ENCODE data around the gene OSBPL3. TPM values are rescaled to one million over a fixed set of nuclear protein-coding genes. Genes with fewer than 3 reads are reported as not detected.

Gene OSBPL3
- total RNA-seq, 4 donors from 2014 or later = 3.2 to 11.4 (median 6.4) TPM

- TF ChIP-seq EP300 (IDR thresholded peaks at IDR 0.05) (no peak), CTCF (IDR thresholded peaks at IDR 0.05) (no peak), POLR2AphosphoS5 (IDR thresholded peaks at IDR 0.05) (no peak), POLR2A (IDR thresholded peaks at IDR 0.05) (no peak)
- ATAC-seq = no peak
- H3K4me1 ChIP-seq = peaks cover 0 to under 1% (median under 1%) of the 10 kb centered on the region in 3 donors
- H3K27ac ChIP-seq = no peak overlapping the region
- no peaks in the 10 kb centered on the region for H3K9me3 ChIP-seq
- H3K27me3 ChIP-seq = no peaks in the 10 kb centered on the region
- WGBS, 2 donors (ENCODE audit: low coverage in 1 of 2) = 58 to 68% methylated on average over 4 to 5 of the region's 5 CpGs
- no peaks in the 10 kb centered on the region for H3K36me3 ChIP-seq
- H3K4me3 ChIP-seq = no peak overlapping the region
Observed at GRCh38 chr7:24763303-24763901, 216.6 kb downstream of the OSBPL3 start.

- no peak for ATAC-seq
- Histone ChIP-seq H3K27me3 (no peaks in the 10 kb centered on the region), H3K9me3 (no peaks in the 10 kb centered on the region), H3K4me3 (no peak overlapping the region), H3K36me3 (no peaks in the 10 kb centered on the region), H3K4me1 (peaks cover 0 to 7% (median 7%) of the 10 kb centered on the region in 3 donors), H3K27ac (no peak overlapping the region)
- WGBS, 2 donors (ENCODE audit: low coverage in 1 of 2) = 83 to 84% methylated on average over 6 to 7 of the region's 7 CpGs
- TF ChIP-seq POLR2A (IDR thresholded peaks at IDR 0.05) (no peak), EP300 (IDR thresholded peaks at IDR 0.05) (no peak), POLR2AphosphoS5 (IDR thresholded peaks at IDR 0.05) (no peak), CTCF (IDR thresholded peaks at IDR 0.05) (no peak)
Observed at GRCh38 chr7:24762771-24763170, 217.2 kb downstream of the OSBPL3 start.

DNA sequence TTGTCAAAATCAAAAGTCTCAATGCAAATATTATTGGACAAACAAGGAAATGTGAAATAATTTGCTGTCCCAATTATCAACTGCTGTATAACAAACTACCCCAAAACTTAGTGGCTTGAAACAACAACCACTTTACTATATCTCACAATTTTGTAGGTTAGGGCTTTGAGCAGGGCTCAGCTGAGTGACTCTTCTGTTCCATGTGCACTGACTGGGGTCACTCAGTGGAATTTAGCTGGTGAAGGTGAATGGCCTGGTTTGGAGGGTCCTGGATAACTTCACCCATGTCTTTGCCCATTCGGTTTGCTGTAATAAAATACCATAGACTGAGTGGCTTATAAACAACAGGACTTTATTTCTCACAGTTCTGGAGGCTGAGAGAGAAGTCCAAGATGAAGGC, 219.0 kb downstream of the OSBPL3 start:
- 100% methylated on average over 1 of the region's 1 CpG; no CpG with 5 or more reads in 1 of the 2 donors for WGBS, 2 donors (ENCODE audit: low coverage in 1 of 2)
- Histone ChIP-seq H3K4me3 (no peak overlapping the region), H3K4me1 (peaks cover 0 to 17% (median 8%) of the 10 kb centered on the region in 3 donors), H3K27me3 (no peaks in the 10 kb centered on the region), H3K36me3 (no peaks in the 10 kb centered on the region), H3K9me3 (no peaks in the 10 kb centered on the region), H3K27ac (no peak overlapping the region)
- TF ChIP-seq CTCF (IDR thresholded peaks at IDR 0.05) (no peak), EP300 (IDR thresholded peaks at IDR 0.05) (no peak), POLR2AphosphoS5 (IDR thresholded peaks at IDR 0.05) (no peak), POLR2A (IDR thresholded peaks at IDR 0.05) (no peak)
- no peak for ATAC-seq

GRCh38 chr7:24757353-24758275, 222.4 kb downstream of the OSBPL3 start, which contains the start of gene GSDME:
Gene GSDME, minus strand, starts transcription at chr7:24757464. Its CDS starts 7,690 bp downstream, at chr7:24749774.
- TF ChIP-seq POLR2AphosphoS5 (IDR thresholded peaks at IDR 0.05) (no peak), POLR2A (IDR thresholded peaks at IDR 0.05) (peak in 1 of 2 donors; percentile 18), CTCF (IDR thresholded peaks at IDR 0.05) (peak in 1 of 4 experiments; percentile 18)
- Histone ChIP-seq H3K27me3 (no peaks in the 10 kb centered on the region), H3K9me3 (no peaks in the 10 kb centered on the region), H3K27ac (peak within 1 kb of the TSS; percentile 41 to 87 (median 84)), H3K4me3 (peak within 1 kb of the TSS; percentile 69 to 82), H3K36me3 (no peaks in the 10 kb centered on the region), H3K4me1 (peaks cover 0 to 17% (median 8%) of the 10 kb centered on the region in 3 donors)
- WGBS, 2 donors (ENCODE audit: low coverage in 1 of 2) = 47 to 74% methylated on average over 4 to 10 of the region's 81 CpGs
- peak; percentile 92 for ATAC-seq

Measured in gastroesophageal sphincter (tissue), 4 donors.